HepG2 (cell line): Measurements from ENCODE around the gene BAHD1. TPM values are rescaled to one million over a fixed set of nuclear protein-coding genes. Genes with fewer than 3 reads are reported as not detected.
A peak's percentile ranks its signal among the peaks of the same experiment; 100 is the strongest.

Source experiments
- BORCS8-MEF2B ChIP-seq: sonication (generic); formaldehyde crosslinking; IDR thresholded peaks from 2 replicates; pipeline ENCODE4 v1.8.0; 2022; ENCODE audit warnings: mild to moderate bottlenecking, missing genetic modification reagents
- EP300 ChIP-seq, 3 experiments: sonication (generic) in 1 of 3; formaldehyde crosslinking in 1 of 3; IDR thresholded peaks; 2 replicates each; pipeline versions ENCODE4 v1.5.1 to v1.6.1; 2011 to 2020; ENCODE audit warnings: low read depth in 2 of 3, low read length in 2 of 3, borderline replicate concordance in 1 of 3, improper control_type of control experiment in 1 of 3, mild to moderate bottlenecking in 1 of 3, missing genetic modification reagents in 1 of 3, moderate library complexity in 1 of 3
- HNRNPLL ChIP-seq: fragments of 200-400 bp; formaldehyde crosslinking; IDR thresholded peaks from 2 replicates; pipeline ENCODE4 v1.6.1; 2017; ENCODE audit warnings: mild to moderate bottlenecking, low read depth, low read length; ENCODE audit not compliant: poor library complexity, severe bottlenecking
- KDM4B ChIP-seq: sonication (generic); formaldehyde crosslinking; IDR thresholded peaks from 2 replicates; pipeline ENCODE4 v1.4.0; 2020; ENCODE audit warnings: missing genetic modification reagents
- MED8 ChIP-seq: sonication (generic); formaldehyde crosslinking; IDR thresholded peaks from 2 replicates; pipeline ENCODE4 v1.8.1; 2023; ENCODE audit warnings: mild to moderate bottlenecking, missing genetic modification reagents; ENCODE audit not compliant: insufficient replicate concordance
- TCF7 ChIP-seq: sonication (generic); IDR thresholded peaks from 2 replicates; pipeline ENCODE4 v1.6.1; 2016; ENCODE audit warnings: antibody characterized with exemption, low read depth
- ZNF225 ChIP-seq: sonication (generic); formaldehyde crosslinking; IDR thresholded peaks from 2 replicates; pipeline ENCODE4 v1.4.0; 2020; ENCODE audit warnings: mild to moderate bottlenecking, missing genetic modification reagents
- ZNF317 ChIP-seq: sonication (generic); formaldehyde crosslinking; IDR thresholded peaks from 2 replicates; pipeline ENCODE4 v1.5.0; 2020; ENCODE audit warnings: mild to moderate bottlenecking, missing genetic modification reagents
- ZNF331 ChIP-seq: sonication (generic); formaldehyde crosslinking; IDR thresholded peaks from 2 replicates; pipeline ENCODE4 v1.4.0; 2020; ENCODE audit warnings: missing genetic modification reagents
- ZNF441 ChIP-seq: sonication (generic); formaldehyde crosslinking; IDR thresholded peaks from 2 replicates; pipeline ENCODE4 v1.7.0; 2021; ENCODE audit warnings: missing genetic modification reagents, borderline replicate concordance
- polyA plus RNA-seq, 8 experiments: library from polyadenylated mRNA; depleted of rRNA in 3 of 8; stranded (reverse) in 7 of 8; unstranded in 1 of 8; fragments of >200 nt; fragmentation: Illumina TruSeq in 4 of 8; extraction: Trizol in 4 of 8; gene quantifications; 2 replicates each; pipeline versions ENCODE4 v1.2.1 to v1.2.3, GENCODE V29; 2011 to 2016; ENCODE audit warnings: low read depth in 4 of 8, missing spikeins in 1 of 8, mixed read lengths in 1 of 8; ENCODE audit not compliant: insufficient read depth in 1 of 8
- total RNA-seq, 5 experiments: library from RNA; depleted of rRNA; stranded (reverse); fragments of >200 nt; fragmentation: Illumina TruSeq; extraction: Trizol; gene quantifications; 2 replicates each; pipeline ENCODE4 v1.2.3, GENCODE V29; 2016; ENCODE audit warnings: low read depth in 1 of 5
- TF ChIP-seq, protein P1 (sequence below): sonication (generic); formaldehyde crosslinking; IDR thresholded peaks from 2 replicates; pipeline ENCODE4 v1.4.0; 2020; ENCODE audit warnings: mild to moderate bottlenecking, missing genetic modification reagents, borderline replicate concordance
- TF ChIP-seq, protein P2 (sequence below): sonication (generic); formaldehyde crosslinking; IDR thresholded peaks from 2 replicates; pipeline ENCODE4 v1.4.0; 2020; ENCODE audit warnings: mild to moderate bottlenecking, low read depth, missing genetic modification reagents
- TF ChIP-seq, protein P3 (sequence below): sonication (generic); formaldehyde crosslinking; IDR thresholded peaks from 2 replicates; pipeline ENCODE4 v1.5.1; 2020; ENCODE audit warnings: mild to moderate bottlenecking, missing genetic modification reagents, borderline replicate concordance
- TF ChIP-seq, protein P4 (sequence below): sonication (generic); formaldehyde crosslinking; IDR thresholded peaks from 2 replicates; pipeline ENCODE4 v1.5.0; 2020; ENCODE audit warnings: missing genetic modification reagents, mild to moderate bottlenecking, borderline replicate concordance
- TF ChIP-seq, protein P5 (sequence below): sonication (generic); formaldehyde crosslinking; IDR thresholded peaks from 2 replicates; pipeline ENCODE4 v1.4.0; 2020; ENCODE audit warnings: missing genetic modification reagents, borderline replicate concordance
- TF ChIP-seq, protein P6 (sequence below): sonication (generic); formaldehyde crosslinking; IDR thresholded peaks from 2 replicates; pipeline ENCODE4 v1.8.1; 2023; ENCODE audit warnings: missing genetic modification reagents, mild to moderate bottlenecking, borderline replicate concordance

Gene BAHD1
- total and polyA plus RNA-seq, 2 of the 13 experiments (the other 11 are each of a cell fraction or from before 2014, with no cell fraction given), result 3.3 to 8.7 TPM

DNA sequence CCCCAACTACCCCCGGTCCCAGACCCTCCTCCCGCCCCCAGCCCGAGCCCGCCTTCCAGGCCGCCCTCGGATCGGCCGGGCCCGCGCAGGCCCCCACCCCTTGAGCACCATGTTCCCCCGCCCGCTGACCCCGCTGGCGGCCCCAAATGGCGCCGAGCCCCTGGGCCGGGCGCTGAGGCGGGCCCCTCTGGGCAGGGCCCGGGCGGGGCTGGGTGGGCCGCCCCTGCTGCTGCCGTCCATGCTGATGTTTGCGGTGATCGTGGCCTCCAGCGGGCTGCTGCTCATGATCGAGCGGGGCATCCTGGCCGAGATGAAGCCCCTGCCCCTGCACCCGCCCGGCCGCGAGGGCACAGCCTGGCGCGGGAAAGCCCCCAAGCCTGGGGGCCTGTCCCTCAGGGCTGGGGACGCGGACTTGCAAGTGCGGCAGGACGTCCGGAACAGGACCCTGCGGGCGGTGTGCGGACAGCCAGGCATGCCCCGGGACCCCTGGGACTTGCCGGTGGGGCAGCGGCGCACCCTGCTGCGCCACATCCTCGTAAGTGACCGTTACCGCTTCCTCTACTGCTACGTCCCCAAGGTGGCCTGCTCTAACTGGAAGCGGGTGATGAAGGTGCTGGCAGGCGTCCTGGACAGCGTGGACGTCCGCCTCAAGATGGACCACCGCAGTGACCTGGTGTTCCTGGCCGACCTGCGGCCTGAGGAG lies 30.5 kb downstream of the BAHD1 start (continued):
- TF ChIP-seq, protein P1, sequence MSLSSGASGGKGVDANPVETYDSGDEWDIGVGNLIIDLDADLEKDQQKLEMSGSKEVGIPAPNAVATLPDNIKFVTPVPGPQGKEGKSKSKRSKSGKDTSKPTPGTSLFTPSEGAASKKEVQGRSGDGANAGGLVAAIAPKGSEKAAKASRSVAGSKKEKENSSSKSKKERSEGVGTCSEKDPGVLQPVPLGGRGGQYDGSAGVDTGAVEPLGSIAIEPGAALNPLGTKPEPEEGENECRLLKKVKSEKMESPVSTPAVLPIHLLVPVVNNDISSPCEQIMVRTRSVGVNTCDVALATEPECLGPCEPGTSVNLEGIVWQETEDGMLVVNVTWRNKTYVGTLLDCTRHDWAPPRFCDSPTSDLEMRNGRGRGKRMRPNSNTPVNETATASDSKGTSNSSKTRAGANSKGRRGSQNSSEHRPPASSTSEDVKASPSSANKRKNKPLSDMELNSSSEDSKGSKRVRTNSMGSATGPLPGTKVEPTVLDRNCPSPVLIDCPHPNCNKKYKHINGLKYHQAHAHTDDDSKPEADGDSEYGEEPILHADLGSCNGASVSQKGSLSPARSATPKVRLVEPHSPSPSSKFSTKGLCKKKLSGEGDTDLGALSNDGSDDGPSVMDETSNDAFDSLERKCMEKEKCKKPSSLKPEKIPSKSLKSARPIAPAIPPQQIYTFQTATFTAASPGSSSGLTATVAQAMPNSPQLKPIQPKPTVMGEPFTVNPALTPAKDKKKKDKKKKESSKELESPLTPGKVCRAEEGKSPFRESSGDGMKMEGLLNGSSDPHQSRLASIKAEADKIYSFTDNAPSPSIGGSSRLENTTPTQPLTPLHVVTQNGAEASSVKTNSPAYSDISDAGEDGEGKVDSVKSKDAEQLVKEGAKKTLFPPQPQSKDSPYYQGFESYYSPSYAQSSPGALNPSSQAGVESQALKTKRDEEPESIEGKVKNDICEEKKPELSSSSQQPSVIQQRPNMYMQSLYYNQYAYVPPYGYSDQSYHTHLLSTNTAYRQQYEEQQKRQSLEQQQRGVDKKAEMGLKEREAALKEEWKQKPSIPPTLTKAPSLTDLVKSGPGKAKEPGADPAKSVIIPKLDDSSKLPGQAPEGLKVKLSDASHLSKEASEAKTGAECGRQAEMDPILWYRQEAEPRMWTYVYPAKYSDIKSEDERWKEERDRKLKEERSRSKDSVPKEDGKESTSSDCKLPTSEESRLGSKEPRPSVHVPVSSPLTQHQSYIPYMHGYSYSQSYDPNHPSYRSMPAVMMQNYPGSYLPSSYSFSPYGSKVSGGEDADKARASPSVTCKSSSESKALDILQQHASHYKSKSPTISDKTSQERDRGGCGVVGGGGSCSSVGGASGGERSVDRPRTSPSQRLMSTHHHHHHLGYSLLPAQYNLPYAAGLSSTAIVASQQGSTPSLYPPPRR, result no peak
- TF ChIP-seq TCF7 (no peak), ZNF225 (CRISPR knock-in tag) (no peak; the same call in 1 of the 2 replicates), ZNF441 (no peak), BORCS8-MEF2B (0 out of 2 replicates have a peak, but pooled peaks have one; percentile 50), KDM4B (no peak), ZNF317 (CRISPR knock-in tag) (no peak), MED8 (CRISPR knock-in tag) (peak; percentile 33), HNRNPLL (peak; percentile 46), ZNF331 (CRISPR knock-in tag) (no peak), EP300 (IDR thresholded peaks at IDR 0.05; ENCODE audit: low read depth in 2 of 2, low read length in 2 of 2) (no peak), EP300 (CRISPR knock-in tag; IDR thresholded peaks at IDR 0.05; ENCODE audit: borderline replicate concordance) (no peak)
- TF ChIP-seq, protein P2, sequence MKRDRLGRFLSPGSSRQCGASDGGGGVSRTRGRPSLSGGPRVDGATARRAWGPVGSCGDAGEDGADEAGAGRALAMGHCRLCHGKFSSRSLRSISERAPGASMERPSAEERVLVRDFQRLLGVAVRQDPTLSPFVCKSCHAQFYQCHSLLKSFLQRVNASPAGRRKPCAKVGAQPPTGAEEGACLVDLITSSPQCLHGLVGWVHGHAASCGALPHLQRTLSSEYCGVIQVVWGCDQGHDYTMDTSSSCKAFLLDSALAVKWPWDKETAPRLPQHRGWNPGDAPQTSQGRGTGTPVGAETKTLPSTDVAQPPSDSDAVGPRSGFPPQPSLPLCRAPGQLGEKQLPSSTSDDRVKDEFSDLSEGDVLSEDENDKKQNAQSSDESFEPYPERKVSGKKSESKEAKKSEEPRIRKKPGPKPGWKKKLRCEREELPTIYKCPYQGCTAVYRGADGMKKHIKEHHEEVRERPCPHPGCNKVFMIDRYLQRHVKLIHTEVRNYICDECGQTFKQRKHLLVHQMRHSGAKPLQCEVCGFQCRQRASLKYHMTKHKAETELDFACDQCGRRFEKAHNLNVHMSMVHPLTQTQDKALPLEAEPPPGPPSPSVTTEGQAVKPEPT, result 0 out of 2 replicates have a peak, but pooled peaks have one; percentile 24
- TF ChIP-seq, protein P3, sequence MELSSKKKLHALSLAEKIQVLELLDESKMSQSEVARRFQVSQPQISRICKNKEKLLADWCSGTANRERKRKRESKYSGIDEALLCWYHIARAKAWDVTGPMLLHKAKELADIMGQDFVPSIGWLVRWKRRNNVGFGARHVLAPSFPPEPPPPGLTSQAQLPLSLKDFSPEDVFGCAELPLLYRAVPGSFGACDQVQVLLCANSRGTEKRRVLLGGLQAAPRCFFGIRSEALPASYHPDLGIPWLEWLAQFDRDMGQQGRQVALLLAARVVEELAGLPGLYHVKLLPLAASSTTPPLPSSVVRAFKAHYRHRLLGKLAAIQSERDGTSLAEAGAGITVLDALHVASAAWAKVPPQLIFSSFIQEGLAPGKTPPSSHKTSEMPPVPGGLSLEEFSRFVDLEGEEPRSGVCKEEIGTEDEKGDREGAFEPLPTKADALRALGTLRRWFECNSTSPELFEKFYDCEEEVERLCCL (CRISPR knock-in tag), result no peak
- TF ChIP-seq, protein P4, sequence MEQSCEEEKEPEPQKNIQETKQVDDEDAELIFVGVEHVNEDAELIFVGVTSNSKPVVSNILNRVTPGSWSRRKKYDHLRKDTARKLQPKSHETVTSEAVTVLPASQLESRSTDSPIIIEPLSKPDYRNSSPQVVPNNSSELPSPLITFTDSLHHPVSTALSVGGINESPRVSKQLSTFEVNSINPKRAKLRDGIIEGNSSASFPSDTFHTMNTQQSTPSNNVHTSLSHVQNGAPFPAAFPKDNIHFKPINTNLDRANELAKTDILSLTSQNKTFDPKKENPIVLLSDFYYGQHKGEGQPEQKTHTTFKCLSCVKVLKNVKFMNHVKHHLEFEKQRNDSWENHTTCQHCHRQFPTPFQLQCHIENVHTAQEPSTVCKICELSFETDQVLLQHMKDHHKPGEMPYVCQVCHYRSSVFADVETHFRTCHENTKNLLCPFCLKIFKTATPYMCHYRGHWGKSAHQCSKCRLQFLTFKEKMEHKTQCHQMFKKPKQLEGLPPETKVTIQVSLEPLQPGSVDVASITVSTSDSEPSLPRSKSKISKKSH (CRISPR knock-in tag), result 0 out of 2 replicates have a peak, but pooled peaks have one; percentile 21
- TF ChIP-seq, protein P5, sequence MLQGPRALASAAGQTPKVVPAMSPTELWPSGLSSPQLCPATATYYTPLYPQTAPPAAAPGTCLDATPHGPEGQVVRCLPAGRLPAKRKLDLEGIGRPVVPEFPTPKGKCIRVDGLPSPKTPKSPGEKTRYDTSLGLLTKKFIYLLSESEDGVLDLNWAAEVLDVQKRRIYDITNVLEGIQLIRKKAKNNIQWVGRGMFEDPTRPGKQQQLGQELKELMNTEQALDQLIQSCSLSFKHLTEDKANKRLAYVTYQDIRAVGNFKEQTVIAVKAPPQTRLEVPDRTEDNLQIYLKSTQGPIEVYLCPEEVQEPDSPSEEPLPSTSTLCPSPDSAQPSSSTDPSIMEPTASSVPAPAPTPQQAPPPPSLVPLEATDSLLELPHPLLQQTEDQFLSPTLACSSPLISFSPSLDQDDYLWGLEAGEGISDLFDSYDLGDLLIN (CRISPR knock-in tag), result 0 out of 2 replicates have a peak, but pooled peaks have one; percentile 63
- TF ChIP-seq, protein P6, sequence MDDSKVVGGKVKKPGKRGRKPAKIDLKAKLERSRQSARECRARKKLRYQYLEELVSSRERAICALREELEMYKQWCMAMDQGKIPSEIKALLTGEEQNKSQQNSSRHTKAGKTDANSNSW (CRISPR knock-in tag), result no peak
